AG08395 (cell line): Measurements from ENCODE around the gene EDEM1.
"Not testable (repeated sequence)": the region's sequence is repeated elsewhere in the genome, so short reads cannot be mapped to it uniquely, and the experiment has no call there.

Experiments used
- DNase-seq: peaks from one replicate; pipeline ENCODE4 v3.0.0; 2012; ENCODE audit warnings: mixed read lengths, low spot score

Gene EDEM1

DNA sequence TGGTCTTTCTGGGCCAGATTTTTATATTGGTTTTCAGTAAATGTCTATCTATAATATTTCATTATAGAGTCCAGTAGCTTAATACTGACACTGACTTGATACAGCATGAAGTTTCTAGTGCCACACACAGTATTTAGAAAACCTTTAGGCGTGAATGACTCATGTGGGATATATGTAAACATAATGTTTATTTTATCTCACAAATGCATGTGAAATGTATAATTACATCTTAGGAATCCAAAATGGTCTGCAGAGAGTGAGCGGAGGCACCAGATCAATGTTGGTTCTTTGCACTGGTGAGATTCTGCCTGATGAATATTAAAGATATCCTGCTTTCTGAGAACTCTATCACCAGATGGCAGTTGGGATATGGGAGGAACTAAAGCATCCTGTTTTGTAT is 8.5 kb upstream of the EDEM1 start:
- not testable (repeated sequence) for DNase-seq

DNA sequence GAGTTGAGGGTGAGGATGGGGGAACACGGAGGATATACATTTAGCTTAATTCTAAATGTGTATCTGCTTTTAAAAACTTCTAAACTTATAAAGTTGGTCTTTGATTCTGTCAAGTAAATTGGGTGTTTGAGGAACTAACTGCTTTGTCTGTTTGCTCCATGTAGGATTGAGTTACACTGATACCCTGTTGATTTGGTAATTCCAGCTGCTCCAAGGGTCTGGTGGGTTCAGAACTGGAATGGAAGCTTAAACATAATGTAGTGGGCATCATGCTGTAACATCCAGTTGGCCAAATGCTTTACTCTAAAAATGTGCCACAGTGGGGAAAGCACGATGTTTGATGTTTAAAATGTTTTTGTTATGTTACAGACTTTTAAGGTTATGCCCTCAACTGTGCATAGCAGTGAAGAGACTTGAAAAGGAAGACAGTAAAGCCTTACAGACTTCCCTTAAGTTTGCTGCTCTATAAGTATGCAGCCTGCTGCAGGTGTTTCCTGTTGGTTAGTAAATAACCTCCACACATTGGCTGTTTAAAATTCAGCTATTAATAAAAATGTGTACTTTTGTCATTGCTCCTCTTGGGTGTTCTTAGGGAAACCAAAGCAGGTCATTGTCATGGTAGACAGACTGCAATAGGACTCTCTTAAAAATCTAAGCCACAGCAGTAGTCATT is 5.9 kb upstream of the EDEM1 start:
- no peak for DNase-seq

GRCh38 chr3:5183714-5184113 is 3.8 kb upstream of the EDEM1 start:
- DNase-seq = not testable (repeated sequence)

GRCh38 chr3:5184499-5184898 is 3.0 kb upstream of the EDEM1 start:
- DNase-seq = no peak

DNA sequence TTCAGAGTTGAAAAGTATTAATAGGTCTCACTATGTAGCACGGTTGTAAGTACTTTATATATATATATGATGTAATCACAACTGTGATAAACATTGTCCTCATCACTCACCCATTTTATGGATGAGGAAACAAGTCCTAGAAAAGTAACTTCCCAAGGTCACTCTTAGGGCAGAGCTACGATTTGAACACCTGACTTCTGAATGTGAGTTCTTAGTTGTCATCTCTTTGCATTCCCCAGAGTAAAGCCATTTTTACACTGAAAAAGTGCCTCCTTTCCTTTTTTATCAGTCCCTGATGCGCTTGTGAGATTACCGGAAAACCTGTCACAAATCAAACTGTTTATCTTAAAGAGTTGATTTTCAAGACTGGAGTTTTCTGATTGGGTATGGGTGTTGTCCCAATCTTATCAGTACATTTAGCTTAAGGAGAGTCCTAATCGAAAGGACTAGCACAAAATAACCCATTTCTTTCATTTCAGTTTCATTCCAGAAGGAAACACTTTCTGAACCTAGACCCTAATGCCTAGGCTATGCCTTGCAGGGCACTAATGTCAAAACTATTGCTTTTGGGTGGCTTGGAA is 2.3 kb upstream of the EDEM1 start:
- no peak for DNase-seq

DNA sequence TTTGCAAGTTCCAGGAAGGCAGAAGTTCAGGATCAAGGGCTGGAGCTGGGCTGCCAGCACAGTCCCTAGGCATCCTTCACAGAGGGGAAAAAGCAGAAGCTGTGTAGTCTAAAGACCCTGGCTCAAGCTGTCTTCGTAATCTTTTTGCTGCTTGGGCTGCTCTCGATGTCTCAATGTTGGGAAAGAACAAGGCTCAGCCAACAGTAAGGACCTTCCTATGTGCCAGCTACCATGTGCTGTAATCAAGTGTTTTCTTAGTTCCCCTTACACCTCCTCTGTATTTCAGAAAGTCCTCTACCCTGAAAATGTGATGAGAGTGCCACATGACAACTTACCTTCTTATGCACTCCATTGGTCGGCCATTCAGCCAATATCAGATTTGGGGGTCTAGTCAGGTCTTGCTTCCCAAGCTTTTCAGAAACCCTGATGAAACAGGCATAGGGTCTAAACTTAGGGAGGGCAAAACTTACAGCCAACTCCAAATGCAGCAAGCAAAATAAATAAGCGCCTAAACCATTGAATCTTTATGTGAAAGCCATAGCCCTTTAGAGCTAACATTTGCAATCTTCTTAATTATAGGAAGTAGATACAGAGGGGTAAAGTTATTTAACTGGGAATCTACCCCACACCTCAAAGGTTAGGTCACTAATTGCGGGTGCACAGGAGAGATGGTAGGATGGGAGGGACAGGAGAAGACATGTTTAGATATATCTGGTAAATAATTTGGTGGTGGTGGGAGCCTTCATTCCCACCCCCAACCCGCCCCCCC is 1.2 kb upstream of the EDEM1 start:
- no peak for DNase-seq

DNA sequence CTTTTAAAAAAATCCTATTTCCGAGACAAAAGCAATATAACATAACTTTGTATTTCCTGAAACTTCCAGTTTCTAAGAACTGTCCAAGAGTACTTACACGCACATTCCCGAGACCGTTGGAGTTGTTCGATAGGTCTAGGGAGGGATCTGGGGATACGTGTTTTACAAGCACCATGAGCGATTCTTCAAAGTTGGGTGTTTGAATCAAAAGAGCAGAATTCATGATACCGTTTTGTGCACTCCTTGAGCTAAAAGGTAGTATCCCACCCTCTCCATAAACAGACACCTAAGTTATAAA is 700 bp upstream of the EDEM1 start:
- peak; percentile 25 for DNase-seq

- peak; percentile 31 for DNase-seq
Measured at GRCh38 chr3:5187920-5188418, 462 bp downstream of the EDEM1 start.

DNA sequence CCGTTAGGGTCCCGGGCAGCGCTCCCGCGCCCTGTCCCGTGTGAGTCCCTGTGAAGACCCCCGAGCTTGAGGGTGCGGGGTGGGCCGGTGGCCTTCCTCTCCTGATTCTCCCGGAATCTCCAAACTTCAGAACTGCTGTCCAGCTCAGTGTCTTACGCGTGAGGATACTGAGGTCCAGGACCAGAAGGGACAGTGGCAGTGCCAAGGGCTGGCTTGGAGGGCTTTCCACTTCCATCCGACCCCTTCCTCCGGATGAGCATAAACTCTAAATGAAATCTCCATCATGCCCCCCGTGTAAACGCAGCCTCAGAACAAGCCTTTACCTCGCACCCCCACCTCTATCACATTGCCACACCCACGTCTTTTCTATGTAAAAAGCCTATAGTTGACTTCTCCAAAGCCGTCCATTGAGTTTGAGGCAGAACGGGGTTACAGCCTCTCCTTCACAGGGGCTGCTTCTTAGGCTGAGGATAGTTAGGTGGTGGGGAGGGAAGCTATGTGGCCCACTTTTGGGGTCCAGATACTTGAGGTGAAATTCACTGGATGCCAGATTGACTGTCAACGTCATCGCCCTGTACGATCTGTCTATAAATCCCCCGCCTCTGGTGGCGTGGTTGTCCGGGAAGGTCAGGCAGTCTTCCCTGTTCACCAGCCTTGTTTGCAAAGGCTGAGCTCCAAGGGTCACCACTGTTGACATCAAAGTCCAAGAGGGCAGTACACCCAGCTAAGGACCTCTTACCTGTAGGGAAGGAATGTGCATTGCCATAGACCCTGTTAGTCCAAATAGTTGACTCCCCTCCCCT is 1.1 kb downstream of the EDEM1 start:
- DNase-seq = peak; percentile 20

DNA sequence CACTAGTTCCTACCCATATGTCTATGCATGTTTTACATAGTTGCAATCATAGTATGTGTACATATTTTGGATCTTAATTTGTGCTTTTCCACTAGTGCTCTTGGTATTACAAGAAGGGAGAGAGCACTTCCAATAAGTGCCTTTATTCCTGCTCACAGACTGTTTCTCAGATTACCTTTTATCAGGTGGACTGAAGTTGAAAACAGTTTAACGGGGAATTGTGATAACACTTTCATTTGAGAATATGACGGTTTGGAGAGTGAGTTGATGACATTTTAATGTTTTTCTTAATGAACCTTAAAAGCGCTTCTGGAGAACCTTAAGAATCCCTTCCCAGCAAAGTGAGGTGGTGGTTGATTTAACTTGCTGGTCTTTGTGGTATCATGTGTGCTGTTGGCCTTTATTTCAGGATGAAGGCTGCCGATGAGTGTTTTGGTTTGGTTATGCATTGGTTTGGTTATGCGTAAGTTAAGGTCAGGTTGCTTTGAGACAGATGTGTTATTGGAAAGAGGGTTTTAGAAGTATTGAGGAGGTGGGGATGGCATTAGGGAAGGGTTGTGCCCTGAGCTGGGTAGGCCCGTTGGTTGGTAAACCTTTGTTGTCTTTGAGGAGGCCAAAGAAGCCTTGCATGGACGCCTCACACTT is 2.8 kb downstream of the EDEM1 start:
- DNase-seq = no peak

- no peak for DNase-seq
Measured at GRCh38 chr3:5191555-5192304, 4.2 kb downstream of the EDEM1 start.

- no peak for DNase-seq
Measured at GRCh38 chr3:5192571-5193365, 5.3 kb downstream of the EDEM1 start.

DNA sequence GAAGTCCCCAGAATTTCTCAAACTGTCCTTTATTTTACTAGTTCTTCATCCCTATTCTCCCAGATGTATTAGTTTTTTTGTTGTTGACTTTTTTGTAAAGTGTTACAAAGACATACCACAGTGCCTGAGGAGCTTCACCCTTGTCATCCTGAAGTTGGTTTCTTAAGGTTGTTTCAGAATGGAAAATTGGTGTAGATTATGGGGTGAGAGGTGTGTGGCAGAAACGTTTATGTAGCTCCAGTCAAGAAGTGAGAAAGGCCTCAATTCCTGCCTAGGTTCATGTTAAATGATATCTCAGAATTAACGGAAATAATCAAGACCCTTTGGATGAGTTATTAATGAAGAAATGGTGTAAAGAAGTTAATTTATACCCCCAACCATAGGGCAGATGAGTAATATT is 6.8 kb downstream of the EDEM1 start:
- DNase-seq = no peak

DNA sequence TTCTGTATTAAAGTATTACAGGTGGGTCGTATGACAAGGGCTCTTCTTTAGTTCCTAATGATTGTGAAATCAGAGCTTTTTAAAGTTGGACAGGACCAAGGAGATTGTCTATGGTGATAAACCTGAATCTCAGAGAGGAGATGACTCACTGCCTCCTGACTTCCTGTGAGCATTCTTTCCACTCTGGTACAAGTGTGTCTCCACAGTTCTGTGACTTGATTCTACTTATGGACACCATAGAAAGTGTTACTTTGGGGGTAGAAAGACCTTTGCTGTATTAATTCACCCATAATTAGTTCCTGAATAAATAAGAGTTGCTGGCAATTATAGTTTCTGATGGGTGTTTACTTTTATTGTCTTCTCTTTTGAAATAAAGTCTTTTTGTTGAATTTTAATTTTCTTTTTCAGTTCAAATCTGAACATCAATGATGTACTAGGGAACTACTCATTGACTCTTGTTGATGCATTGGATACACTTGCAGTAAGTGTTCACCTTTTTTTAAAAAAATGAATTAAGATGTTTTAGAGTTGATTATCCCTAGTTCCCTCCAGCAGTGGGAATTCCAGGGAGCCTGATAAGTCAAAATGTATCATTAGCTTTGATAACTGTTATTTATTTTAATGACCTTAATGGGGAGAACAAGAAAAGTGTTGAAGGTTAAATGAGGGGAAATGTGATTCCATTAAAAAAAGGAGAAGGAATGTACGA is 7.4 kb downstream of the EDEM1 start:
- DNase-seq = peak; percentile 72

- no peak for DNase-seq
Measured at GRCh38 chr3:5195605-5196004, 8.1 kb downstream of the EDEM1 start.

DNA sequence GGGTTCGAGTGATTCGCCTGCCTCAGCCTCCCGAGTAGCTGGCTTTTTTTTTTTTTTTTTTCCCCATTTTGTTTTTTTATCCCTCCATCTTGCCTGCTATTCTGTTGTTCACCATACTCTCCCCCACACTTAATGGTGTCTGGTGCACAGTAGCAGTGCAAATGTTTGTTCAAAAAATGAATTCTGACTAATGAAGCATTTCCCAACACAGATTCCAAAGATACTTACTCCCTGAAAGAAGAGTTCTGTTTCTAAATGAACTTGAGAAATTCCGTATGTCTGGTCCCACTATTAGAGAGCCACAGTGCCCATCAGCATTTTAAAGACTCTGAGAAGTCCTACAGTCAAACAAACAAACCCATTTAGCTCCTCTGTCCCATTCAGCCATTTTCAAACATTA is 9.5 kb downstream of the EDEM1 start:
- peak; percentile 38 for DNase-seq

- no peak for DNase-seq
Measured at GRCh38 chr3:5197470-5198312, 10.2 kb downstream of the EDEM1 start.

GRCh38 chr3:5198313-5198677 is 10.8 kb downstream of the EDEM1 start:
- DNase-seq = no peak
